Suprapubic skin (tissue), 4 donors: ENCODE measurements around the gene SMIM14. TPM values are rescaled to one million over a fixed set of nuclear protein-coding genes. Genes with fewer than 3 reads are reported as not detected.

Experiments
- DNase-seq, 2 donors: peaks; one replicate each; pipeline ENCODE4 v3.0.0-alpha.2; 2019; ENCODE audit warnings: low spot score in 2 of 2
- H3K27ac ChIP-seq: fragments of 200-600 bp; sonication (generic); one replicate; pipeline ENCODE4 v1.5.1; 2019
- H3K27me3 ChIP-seq: fragments of 200-600 bp; sonication (generic); one replicate; pipeline ENCODE4 v1.5.1; 2019
- H3K36me3 ChIP-seq: fragments of 200-600 bp; sonication (generic); one replicate; pipeline ENCODE4 v1.5.1; 2019
- H3K4me1 ChIP-seq: fragments of 200-600 bp; sonication (generic); one replicate; pipeline ENCODE4 v1.5.1; 2019
- H3K4me3 ChIP-seq: fragments of 200-600 bp; sonication (generic); one replicate; pipeline ENCODE4 v1.5.1; 2019; ENCODE audit warnings: mild to moderate bottlenecking
- H3K9me3 ChIP-seq: fragments of 200-600 bp; sonication (generic); one replicate; pipeline ENCODE4 v1.5.1; 2019
- CTCF ChIP-seq, 2 donors: fragments of 200-600 bp in 1 of 2; fragments of 450-650 bp in 1 of 2; sonication (generic) in 1 of 2; IDR thresholded peaks; one replicate each; pipeline ENCODE4 v1.5.1; 2016 to 2019; ENCODE audit warnings: antibody characterized with exemption in 2 of 2, mild to moderate bottlenecking in 1 of 2, moderate library complexity in 1 of 2
- EP300 ChIP-seq: sonication (generic); formaldehyde crosslinking; IDR thresholded peaks from one replicate; pipeline ENCODE4 v1.6.1; 2017; ENCODE audit warnings: antibody characterized with exemption
- POLR2A ChIP-seq, 2 donors: fragments of 450-650 bp; IDR thresholded peaks; one replicate each; pipeline ENCODE4 v1.6.1; 2017; ENCODE audit warnings: antibody characterized with exemption in 2 of 2, mild to moderate bottlenecking in 2 of 2, moderate library complexity in 2 of 2
- POLR2AphosphoS5 ChIP-seq, 3 donors: sonication (generic); formaldehyde crosslinking; IDR thresholded peaks; one replicate each; pipeline ENCODE4 v1.6.1; 2017; ENCODE audit warnings: antibody characterized with exemption in 3 of 3
- WGBS: methylation state at CpG from one replicate; pipeline ENCODE4 v1.1.5; 2018; 5-methylcytosine and 5-hydroxymethylcytosine counted together
- total RNA-seq, 4 donors: library from RNA; depleted of rRNA; stranded (reverse); fragments of >200 nt; gene quantifications; one replicate each; pipeline ENCODE4 v1.1.0, GENCODE V29; 2016

Gene SMIM14
- total RNA-seq, 4 donors from 2014 or later: 20.8 to 65.0 (median 48.9) TPM

- no peaks in the 10 kb centered on the region for H3K9me3 ChIP-seq
- H3K36me3 ChIP-seq: peaks cover 24% of the 10 kb centered on the region
- H3K4me1 ChIP-seq: peaks cover 6% of the 10 kb centered on the region
- H3K27me3 ChIP-seq: no peaks in the 10 kb centered on the region
- DNase-seq: no peak
- TF ChIP-seq CTCF (IDR thresholded peaks at IDR 0.05) (no peak), POLR2A (IDR thresholded peaks at IDR 0.05) (no peak), POLR2AphosphoS5 (IDR thresholded peaks at IDR 0.05) (no peak), EP300 (no peak)
- H3K27ac ChIP-seq: no peak overlapping the region
- no peak overlapping the region for H3K4me3 ChIP-seq
Observed at GRCh38 chr4:39608451-39608850, 30.2 kb downstream of the SMIM14 start.

- Histone ChIP-seq H3K4me3 (no peak overlapping the region), H3K4me1 (no peaks in the 10 kb centered on the region), H3K27me3 (no peaks in the 10 kb centered on the region), H3K9me3 (no peaks in the 10 kb centered on the region), H3K36me3 (peaks cover 41% of the 10 kb centered on the region), H3K27ac (no peak overlapping the region)
- TF ChIP-seq POLR2A (IDR thresholded peaks at IDR 0.05) (no peak), CTCF (IDR thresholded peaks at IDR 0.05) (no peak), POLR2AphosphoS5 (IDR thresholded peaks at IDR 0.05) (no peak), EP300 (no peak)
- DNase-seq: no peak
- 96% methylated on average over 2 of the region's 2 CpGs for WGBS
Observed at GRCh38 chr4:39606747-39607146, 31.9 kb downstream of the SMIM14 start.

GRCh38 chr4:39597695-39598381, 40.8 kb downstream of the SMIM14 start:
- no peak for DNase-seq
- no peaks in the 10 kb centered on the region for H3K9me3 ChIP-seq
- peaks cover 37% of the 10 kb centered on the region for H3K36me3 ChIP-seq
- H3K27me3 ChIP-seq: no peaks in the 10 kb centered on the region
- H3K27ac ChIP-seq: no peak overlapping the region
- WGBS: 90% methylated on average over 3 of the region's 3 CpGs
- TF ChIP-seq EP300 (no peak), POLR2A (IDR thresholded peaks at IDR 0.05) (no peak), POLR2AphosphoS5 (IDR thresholded peaks at IDR 0.05) (no peak), CTCF (IDR thresholded peaks at IDR 0.05) (no peak)
- no peaks in the 10 kb centered on the region for H3K4me1 ChIP-seq
- H3K4me3 ChIP-seq: no peak overlapping the region

- Histone ChIP-seq H3K27ac (no peak overlapping the region), H3K36me3 (peaks cover 28% of the 10 kb centered on the region), H3K27me3 (no peaks in the 10 kb centered on the region), H3K4me3 (no peak overlapping the region), H3K4me1 (no peaks in the 10 kb centered on the region), H3K9me3 (no peaks in the 10 kb centered on the region)
- WGBS: 83% methylated on average over 3 of the region's 3 CpGs
- TF ChIP-seq POLR2AphosphoS5 (IDR thresholded peaks at IDR 0.05): no peak
- no peak for DNase-seq
Observed at GRCh38 chr4:39596971-39597370, 41.7 kb downstream of the SMIM14 start.

- WGBS: 43% methylated on average over 5 of the region's 5 CpGs
- Histone ChIP-seq H3K4me1 (no peaks in the 10 kb centered on the region), H3K4me3 (no peak overlapping the region), H3K27me3 (no peaks in the 10 kb centered on the region), H3K9me3 (no peaks in the 10 kb centered on the region), H3K36me3 (no peaks in the 10 kb centered on the region), H3K27ac (no peak overlapping the region)
- no peak for DNase-seq
- peak in 1 of 2 donors; percentile 6 for TF ChIP-seq CTCF (IDR thresholded peaks at IDR 0.05)
- TF ChIP-seq POLR2A (IDR thresholded peaks at IDR 0.05): no peak
- TF ChIP-seq EP300: no peak
- TF ChIP-seq POLR2AphosphoS5 (IDR thresholded peaks at IDR 0.05): no peak
Observed at GRCh38 chr4:39591290-39591689, 47.4 kb downstream of the SMIM14 start.

GRCh38 chr4:39587881-39588280, 50.8 kb downstream of the SMIM14 start:
- H3K27ac ChIP-seq: no peak overlapping the region
- TF ChIP-seq POLR2AphosphoS5 (IDR thresholded peaks at IDR 0.05) (no peak), CTCF (IDR thresholded peaks at IDR 0.05) (no peak), EP300 (no peak), POLR2A (IDR thresholded peaks at IDR 0.05) (no peak)
- no peaks in the 10 kb centered on the region for H3K4me1 ChIP-seq
- H3K27me3 ChIP-seq: no peaks in the 10 kb centered on the region
- H3K36me3 ChIP-seq: no peaks in the 10 kb centered on the region
- DNase-seq: no peak
- no peaks in the 10 kb centered on the region for H3K9me3 ChIP-seq
- H3K4me3 ChIP-seq: no peak overlapping the region
- WGBS: 93% methylated on average over 3 of the region's 3 CpGs
